T-helper 1 cell (primary cell): ENCODE results near the gene LALBA.
"Not testable (repeated sequence)": the region's sequence is repeated elsewhere in the genome, so short reads cannot be mapped to it uniquely, and the experiment has no call there.

Source experiments
- DNase-seq, 5 donors: peaks; one replicate each; pipeline ENCODE4 v3.0.0-alpha.2; 2012 to 2020

Gene LALBA

GRCh38 chr12:48527891-48528670 lies 41.8 kb downstream of the LALBA start:
- no peak for DNase-seq

- DNase-seq = no peak
Measured at GRCh38 chr12:48525332-48525731, 44.5 kb downstream of the LALBA start, which contains the start of gene OR8S1. OR8S1 (plus strand) TSS chr12:48525632; CDS start chr12:48525632, 0 bp downstream.

GRCh38 chr12:48520381-48520780 lies 49.5 kb downstream of the LALBA start:
- not testable (repeated sequence) for DNase-seq
